Fibroblast of villous mesenchyme (primary cell): ENCODE measurements around the gene OR2A25. TPM values are rescaled to one million over a fixed set of nuclear protein-coding genes. Genes with fewer than 3 reads are reported as not detected.

ENCODE experiments used
- DNase-seq: peaks from one replicate; pipeline ENCODE4 v3.0.0-alpha.2; 2010; ENCODE audit warnings: low read depth
- H3K4me3 ChIP-seq: 2 replicates; pipeline ENCODE4 v1.5.1; 2011; ENCODE audit warnings: low read depth, mild to moderate bottlenecking, low read length
- CTCF ChIP-seq: IDR thresholded peaks from 2 replicates; pipeline ENCODE4 v1.5.1; 2012; ENCODE audit warnings: low read depth, mild to moderate bottlenecking, low read length; ENCODE audit not compliant: insufficient read depth
- total RNA-seq: library from RNA; depleted of rRNA; stranded (reverse); fragments of >200 nt; gene quantifications from 2 replicates; pipeline ENCODE4 v1.2.3, GENCODE V29; 2012

The OR2A25 gene
- total RNA-seq, 1 donor = not detected

- DNase-seq = no peak
- no peak overlapping the region for H3K4me3 ChIP-seq
- no peak for TF ChIP-seq CTCF
Observed at GRCh38 chr7:144090667-144091066, 21.1 kb downstream of the OR2A25 start.

GRCh38 chr7:144098776-144099175 is 29.2 kb downstream of the OR2A25 start:
- no peak for TF ChIP-seq CTCF
- DNase-seq = no peak
- H3K4me3 ChIP-seq = no peak overlapping the region

GRCh38 chr7:144100607-144101006 is 31.0 kb downstream of the OR2A25 start:
- no peak for DNase-seq
- no peak overlapping the region for H3K4me3 ChIP-seq
- no peak for TF ChIP-seq CTCF

GRCh38 chr7:144102041-144102440 is 32.4 kb downstream of the OR2A25 start:
- no peak overlapping the region for H3K4me3 ChIP-seq
- no peak for DNase-seq
- no peak for TF ChIP-seq CTCF

- no peak for TF ChIP-seq CTCF
- no peak overlapping the region for H3K4me3 ChIP-seq
- no peak for DNase-seq
Observed at GRCh38 chr7:144105211-144105610, 35.6 kb downstream of the OR2A25 start.

GRCh38 chr7:144109283-144109682 is 39.7 kb downstream of the OR2A25 start, which contains the start of gene OR2A2:
TSS of gene OR2A2 (plus strand) at chr7:144109583. CDS start at chr7:144109583, 0 bp downstream.
- no peak for TF ChIP-seq CTCF
- no peak for DNase-seq
- no peak within 1 kb of the TSS for H3K4me3 ChIP-seq

GRCh38 chr7:144110272-144110671 is 40.7 kb downstream of the OR2A25 start:
- no peak for TF ChIP-seq CTCF
- DNase-seq = no peak
- H3K4me3 ChIP-seq = no peak overlapping the region
